GM12878 (cell line): ENCODE measurements around the gene PITPNM3. TPM values are rescaled to one million over a fixed set of nuclear protein-coding genes. Genes with fewer than 3 reads are reported as not detected.

Experiments used
- ATAC-seq: fragments of 200-7000 bp; cut with Tn5 transposase; 3 replicates; pipeline ENCODE4 v1.9.1; 2020; ENCODE audit warnings: mild to moderate bottlenecking, moderate library complexity
- BruUV-seq: library from RNA; stranded (reverse); fragments of 400-500 nt; replicated peaks from 2 replicates; lab custom pipeline; 2021; lab: Mats Ljungman, UMichigan
- CTCF ChIA-PET: fragments of 300-600 bp; sonication (Branson Sonifier 250); formaldehyde crosslinking; extraction: SDS; loops from one replicate; lab custom pipeline; 2021; ENCODE audit warnings: inconsistent platforms; lab: Yijun Ruan, JAX
- POLR2A ChIA-PET: fragments of 350-600 bp; formaldehyde crosslinking; extraction: SDS; loops from one replicate; lab custom pipeline; 2021; ENCODE audit warnings: inconsistent platforms; lab: Charles Lee
- RAD21 ChIA-PET: fragments of 300-600 bp; sonication (Branson Sonifier 250); formaldehyde crosslinking; loops from one replicate; lab custom pipeline; 2023; ENCODE audit warnings: antibody characterized with exemption; ENCODE audit not compliant: unreplicated experiment; lab: Charles Lee
- SMC1A ChIA-PET: fragments of 300-600 bp; sonication (Branson Sonifier 250); formaldehyde crosslinking; loops from one replicate; lab custom pipeline; 2023; ENCODE audit not compliant: unreplicated experiment, uncharacterized antibody; lab: Charles Lee
- DNase-seq: peaks from one replicate; pipeline ENCODE4 v3.0.0-alpha.2; 2011; ENCODE audit warnings: low read depth, low spot score
- FAIRE-seq: peaks from 3 replicates; lab custom pipeline; 2011; peaks lifted over from hg19 to GRCh38; lab: Jason Lieb, UNC
- H2AFZ ChIP-seq: 2 replicates; pipeline ENCODE4 v1.6.0; 2011; ENCODE audit warnings: low read depth, low read length, control low read depth; ENCODE audit not compliant: control insufficient read depth
- H3K27ac ChIP-seq: 2 replicates; pipeline ENCODE4 v1.5.1; 2011; ENCODE audit warnings: control low read depth; ENCODE audit not compliant: control insufficient read depth, insufficient read depth
- H3K27me3 ChIP-seq, 2 experiments: replicated peaks in 1 of 2; 2 replicates each; pipeline versions ENCODE4 v1.6.0 to v1.6.1; 2011; ENCODE audit warnings: low read length in 1 of 2; ENCODE audit not compliant: control insufficient read depth in 2 of 2, insufficient read depth in 2 of 2
- H3K36me3 ChIP-seq, 2 experiments: 2 replicates each; pipeline ENCODE4 v1.5.1; 2011; ENCODE audit warnings: low read length in 1 of 2; ENCODE audit not compliant: control insufficient read depth in 2 of 2, insufficient read depth in 2 of 2
- H3K4me1 ChIP-seq: 2 replicates; pipeline ENCODE4 v1.6.1; 2011; ENCODE audit warnings: mild to moderate bottlenecking, low read length, moderate library complexity, mixed read lengths; ENCODE audit not compliant: control insufficient read depth, insufficient read depth
- H3K4me2 ChIP-seq: 2 replicates; pipeline ENCODE4 v1.6.0; 2011; ENCODE audit warnings: control low read depth; ENCODE audit not compliant: control insufficient read depth, insufficient read depth
- H3K4me3 ChIP-seq: fragments of 200-600 bp; sonication (generic); 2 replicates; pipeline ENCODE4 v1.5.1; 2016
- H3K79me2 ChIP-seq: 2 replicates; pipeline ENCODE4 v1.6.0; 2011; ENCODE audit warnings: low read length; ENCODE audit not compliant: control insufficient read depth, insufficient read depth
- H3K9ac ChIP-seq: 2 replicates; pipeline ENCODE4 v1.8.0; 2011; ENCODE audit warnings: low read length, control low read depth, mixed read lengths; ENCODE audit not compliant: control insufficient read depth, insufficient read depth
- H3K9me3 ChIP-seq: replicated peaks from 3 replicates; pipeline ENCODE4 v1.5.1; 2011; ENCODE audit warnings: mild to moderate bottlenecking, low read length; ENCODE audit not compliant: control insufficient read depth, insufficient read depth
- H4K20me1 ChIP-seq: 2 replicates; pipeline ENCODE4 v1.6.0; 2011; ENCODE audit not compliant: control insufficient read depth, insufficient read depth
- BCL11A ChIP-seq: IDR thresholded peaks from 2 replicates; pipeline ENCODE4 v1.6.1; 2011; ENCODE audit warnings: low read depth, low read length
- CEBPB ChIP-seq, 2 experiments: fragments of 150-350 bp in 1 of 2; IDR thresholded peaks; 2 replicates each; pipeline ENCODE4 v1.6.1; 2012 to 2014; ENCODE audit warnings: low read depth in 2 of 2, low read length in 2 of 2, borderline replicate concordance in 1 of 2, inconsistent platforms in 1 of 2
- CTCF ChIP-seq, 3 experiments: IDR thresholded peaks in 2 of 3; conservative IDR thresholded peaks in 1 of 3; 2 replicates each; pipeline ENCODE4 v1.5.1; 2011; ENCODE audit warnings: low read depth in 3 of 3, low read length in 3 of 3, mild to moderate bottlenecking in 3 of 3, control low read depth in 2 of 3, moderate library complexity in 2 of 3, inconsistent platforms in 1 of 3, mixed read lengths in 1 of 3; ENCODE audit not compliant: control insufficient read depth in 2 of 3, insufficient read depth in 1 of 3; ENCODE audit errors: extremely low read depth in 1 of 3
- EED ChIP-seq: sonication (generic); IDR thresholded peaks from 2 replicates; pipeline ENCODE4 v1.6.1; 2016; ENCODE audit warnings: antibody characterized with exemption, low read depth
- ELK1 ChIP-seq: IDR thresholded peaks from 2 replicates; pipeline ENCODE4 v1.6.1; 2012; ENCODE audit warnings: low read depth, low read length, improper control_type of control experiment
- FOS ChIP-seq: IDR thresholded peaks from 3 replicates; pipeline ENCODE4 v1.6.1; 2011; ENCODE audit warnings: borderline replicate concordance; ENCODE audit not compliant: insufficient read length; ENCODE audit errors: extremely low read depth
- FOXM1 ChIP-seq: IDR thresholded peaks from 2 replicates; pipeline ENCODE4 v1.6.1; 2012; ENCODE audit warnings: low read depth, mild to moderate bottlenecking, inconsistent platforms, low read length, moderate library complexity
- GATAD2B ChIP-seq: fragments of 450-650 bp; conservative IDR thresholded peaks from 2 replicates; pipeline ENCODE4 v1.6.1; 2017; ENCODE audit warnings: low read depth, mild to moderate bottlenecking, moderate library complexity
- JUND ChIP-seq: IDR thresholded peaks from 2 replicates; pipeline ENCODE4 v1.6.1; 2012; ENCODE audit warnings: low read depth, mild to moderate bottlenecking, low read length, improper control_type of control experiment, moderate library complexity
- MXI1 ChIP-seq: fragments of 150-350 bp; IDR thresholded peaks from 2 replicates; pipeline ENCODE4 v1.6.1; 2011; ENCODE audit warnings: low read depth, mild to moderate bottlenecking, inconsistent platforms, low read length, improper control_type of control experiment
- NFYB ChIP-seq: IDR thresholded peaks from 2 replicates; pipeline ENCODE4 v1.6.1; 2011; ENCODE audit warnings: low read depth, mild to moderate bottlenecking, low read length, improper control_type of control experiment, moderate library complexity; ENCODE audit not compliant: insufficient read depth
- PAX5 ChIP-seq: IDR thresholded peaks from 2 replicates; pipeline ENCODE4 v1.6.1; 2011; ENCODE audit warnings: low read depth, low read length, borderline replicate concordance
- PAX8 ChIP-seq: fragments of 450-650 bp; IDR thresholded peaks from 2 replicates; pipeline ENCODE4 v1.6.1; 2017; ENCODE audit warnings: mild to moderate bottlenecking, moderate library complexity
- RB1 ChIP-seq: fragments of 450-650 bp; formaldehyde crosslinking; IDR thresholded peaks from 2 replicates; pipeline ENCODE4 v1.6.1; 2017; ENCODE audit warnings: mild to moderate bottlenecking, borderline replicate concordance
- STAT1 ChIP-seq: fragments of 450-650 bp; conservative IDR thresholded peaks from 2 replicates; pipeline ENCODE4 v1.6.1; 2014; ENCODE audit warnings: antibody characterized with exemption, mild to moderate bottlenecking
- TAF1 ChIP-seq: IDR thresholded peaks from 2 replicates; pipeline ENCODE4 v1.6.1; 2011; ENCODE audit warnings: mild to moderate bottlenecking, low read depth, low read length, borderline replicate concordance
- ZNF687 ChIP-seq: fragments of 450-650 bp; IDR thresholded peaks from 2 replicates; pipeline ENCODE4 v1.6.1; 2017; ENCODE audit warnings: mild to moderate bottlenecking, moderate library complexity
- WGBS: methylation state at CpG from one replicate; pipeline ENCODE4 v1.1.6; 2016; ENCODE audit warnings: low lambda C conversion rate; ENCODE audit not compliant: insufficient replicate concordance, insufficient coverage; ENCODE audit errors: missing lambda C conversion rate; 5-methylcytosine and 5-hydroxymethylcytosine counted together
- in situ Hi-C: fragments of 300-500 bp; cut with MboI; formaldehyde crosslinking; loops from 9 replicates; pipeline ENCODE4 v1.14.3; 2018; ENCODE audit warnings: mixed read lengths
- intact Hi-C: fragments of 100-400 bp; cut with micrococcal nuclease; formaldehyde crosslinking; loops from one replicate; pipeline ENCODE4 v1.14.2; 2022; ENCODE audit not compliant: unreplicated experiment
- polyA plus RNA-seq, 11 experiments: library from polyadenylated mRNA; depleted of rRNA in 4 of 11; unstranded in 6 of 11; stranded (reverse) in 5 of 11; fragments of >200 nt; fragmentation: Nextera tagmentation in 4 of 11; fragmentation: Illumina TruSeq in 1 of 11; extraction: Ambion mirVana in 4 of 11; extraction: Trizol in 1 of 11; gene quantifications; 1 replicate in 1 of 11; 2 replicates in 10 of 11; pipeline versions ENCODE4 v1.2.1 to v1.2.3, GENCODE V29; 2011 to 2016; ENCODE audit warnings: inconsistent platforms in 2 of 11, missing spikeins in 2 of 11, low read depth in 1 of 11
- total RNA-seq, 4 experiments: library from RNA; depleted of rRNA in 3 of 4; stranded (reverse); fragments of >200 nt in 3 of 4; fragmentation: Illumina TruSeq in 1 of 4; extraction: Trizol in 1 of 4; gene quantifications; 2 replicates each; pipeline versions ENCODE4 v1.2.1 to v1.2.3, GENCODE V29; 2013 to 2021

PITPNM3 gene
- total and polyA plus RNA-seq, 10 of the 15 experiments (the other 5 are each of a cell fraction or from before 2014, with no cell fraction given) = 0.02 to 0.49 (median 0.19) TPM; not detected in 1

GRCh38 chr17:6558276-6558675 lies 1.9 kb upstream of the PITPNM3 start (continued):
- TF ChIP-seq BCL11A = no peak
- TF ChIP-seq, all 136 proteins: peak for 0

- H2AFZ ChIP-seq = no peak overlapping the region
- no peaks in the 10 kb centered on the region for H3K9me3 ChIP-seq
- FAIRE-seq (no peak), DNase-seq (no peak), ATAC-seq (no peak)
- ChIA-PET CTCF (no interaction called here), RAD21 (no interaction called here), SMC1A (no interaction called here), POLR2A (no interaction called here)
- WGBS = 25% methylated on average over 9 of the region's 9 CpGs
- no peak overlapping the region for H3K4me3 ChIP-seq
- H3K9ac ChIP-seq = no peak overlapping the region
- no peaks in the 10 kb centered on the region for H3K4me1 ChIP-seq
- H4K20me1 ChIP-seq = no peaks in the 10 kb centered on the region; the same call in 1 of the 2 replicates
- H3K36me3 ChIP-seq = no peaks in the 10 kb centered on the region
- H3K27me3 ChIP-seq = peaks cover 11 to 21% of the 10 kb centered on the region in 2 experiments; a peak in 3 of 4 replicates
- intact Hi-C loops (no loop called here), in situ Hi-C loops (no loop called here)
- no TSS peak for BruUV-seq
- no peak overlapping the region for H3K27ac ChIP-seq
- H3K4me2 ChIP-seq = no peak overlapping the region
- H3K79me2 ChIP-seq = no peaks in the 10 kb centered on the region
- TF ChIP-seq CEBPB (IDR thresholded peaks at IDR 0.05; ENCODE audit: borderline replicate concordance in 1 of 2, low read depth in 2 of 2, low read length in 2 of 2) (no peak), EED (no peak), JUND (no peak), TAF1 (no peak), FOXM1 (no peak), GATAD2B (no peak), PAX5 (no peak), PAX8 (no peak), NFYB (no peak), ELK1 (no peak), ZNF687 (no peak), STAT1 (no peak), FOS (no peak), RB1 (no peak), CTCF (IDR thresholded peaks at IDR 0.05 in 2 of 3, conservative IDR thresholded peaks at IDR 0.05 in 1 of 3; ENCODE audit: control insufficient read depth in 2 of 3, extremely low read depth in 1 of 3, insufficient read depth in 1 of 3, low read depth in 3 of 3, low read length in 3 of 3) (no peak), MXI1 (no peak)
These were observed 684 bp upstream of the PITPNM3 start for GRCh38 chr17:6557040-6557438.
